H9 (cell line): ENCODE results near the gene FJX1. TPM values are rescaled to one million over a fixed set of nuclear protein-coding genes. Genes with fewer than 3 reads are reported as not detected.

Experiments used
- total RNA-seq: library from RNA; stranded (reverse); gene quantifications from 2 replicates; pipeline ENCODE4 v1.2.1, GENCODE V29; 2021

The FJX1 gene
- total RNA-seq, 1 experiment from 2014 or later = 11.5 TPM

Other genes starting within 250 kb of the FJX1 start
- 0.09 and 0.50 TPM in 2 replicates for gene SLC1A2, start 198.9 kb upstream of the FJX1 start, total RNA-seq
- 2.4 and 2.9 TPM in 2 replicates for gene PAMR1, start 92.8 kb upstream of the FJX1 start, total RNA-seq
- 34.8 and 37.7 TPM in 2 replicates for gene TRIM44, start 44.3 kb downstream of the FJX1 start, total RNA-seq